AG04449 (cell line): ENCODE measurements around the gene LRRC9.

Experiments
- CTCF ChIA-PET: fragments of 350-600 bp; formaldehyde crosslinking; extraction: SDS; loops from one replicate; lab custom pipeline; 2021; ENCODE audit warnings: antibody characterized with exemption; lab: Yijun Ruan, JAX
- POLR2A ChIA-PET: fragments of 400-600, 350-600 bp; formaldehyde crosslinking; extraction: SDS; loops from one replicate; lab custom pipeline; 2020; ENCODE audit warnings: antibody characterized with exemption, inconsistent platforms; lab: Yijun Ruan, JAX
- DNase-seq: peaks from one replicate; pipeline ENCODE4 v3.0.0-alpha.2; 2010; ENCODE audit warnings: low read depth, low spot score
- H3K4me3 ChIP-seq: 2 replicates; pipeline ENCODE4 v1.5.1; 2011; ENCODE audit warnings: low read depth, mild to moderate bottlenecking, control low read depth, low read length
- TF ChIP-seq, protein P1 (sequence below): IDR thresholded peaks from one replicate; pipeline ENCODE4 v1.5.1; 2011; ENCODE audit warnings: mild to moderate bottlenecking, moderate library complexity, low read length, control low read depth, inconsistent platforms; ENCODE audit not compliant: insufficient read depth; ENCODE audit errors: missing control alignments

LRRC9 gene

DNA sequence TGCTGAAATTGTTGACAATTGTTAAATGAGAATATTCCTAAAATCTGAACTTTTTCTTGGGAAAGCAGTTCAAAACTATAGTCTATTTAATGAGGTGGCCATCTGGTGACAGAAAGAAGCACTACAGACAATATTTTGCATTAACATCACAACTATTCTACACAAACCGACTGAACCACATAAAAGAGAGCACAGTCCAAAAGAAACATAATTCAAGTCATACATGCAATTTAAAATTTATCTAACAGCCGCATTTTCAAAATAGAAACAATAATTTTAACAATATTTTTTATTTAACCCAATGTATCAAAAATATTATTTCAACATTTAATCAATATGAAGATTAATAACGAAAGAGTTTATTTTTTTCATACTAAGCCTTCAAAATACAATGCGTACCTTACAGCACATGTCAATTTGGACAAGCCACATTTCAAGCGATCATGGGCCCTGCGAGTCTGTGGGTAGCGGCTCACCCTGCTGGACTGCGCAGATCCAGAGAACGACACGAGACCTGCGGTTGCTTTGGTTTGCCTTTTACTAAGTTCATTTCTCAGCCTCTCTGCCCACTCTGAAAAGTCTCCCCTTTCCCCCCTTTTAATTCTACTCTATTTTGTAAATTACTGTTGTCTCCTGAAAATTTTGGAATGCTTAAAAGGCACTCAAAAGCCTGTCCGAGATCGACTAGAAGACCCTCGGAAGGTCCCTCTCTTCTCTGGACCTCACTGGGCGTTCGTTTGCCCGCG lies 947 bp upstream of the LRRC9 start:
- peak overlapping the region; percentile 16 for H3K4me3 ChIP-seq
- TF ChIP-seq, protein P1, sequence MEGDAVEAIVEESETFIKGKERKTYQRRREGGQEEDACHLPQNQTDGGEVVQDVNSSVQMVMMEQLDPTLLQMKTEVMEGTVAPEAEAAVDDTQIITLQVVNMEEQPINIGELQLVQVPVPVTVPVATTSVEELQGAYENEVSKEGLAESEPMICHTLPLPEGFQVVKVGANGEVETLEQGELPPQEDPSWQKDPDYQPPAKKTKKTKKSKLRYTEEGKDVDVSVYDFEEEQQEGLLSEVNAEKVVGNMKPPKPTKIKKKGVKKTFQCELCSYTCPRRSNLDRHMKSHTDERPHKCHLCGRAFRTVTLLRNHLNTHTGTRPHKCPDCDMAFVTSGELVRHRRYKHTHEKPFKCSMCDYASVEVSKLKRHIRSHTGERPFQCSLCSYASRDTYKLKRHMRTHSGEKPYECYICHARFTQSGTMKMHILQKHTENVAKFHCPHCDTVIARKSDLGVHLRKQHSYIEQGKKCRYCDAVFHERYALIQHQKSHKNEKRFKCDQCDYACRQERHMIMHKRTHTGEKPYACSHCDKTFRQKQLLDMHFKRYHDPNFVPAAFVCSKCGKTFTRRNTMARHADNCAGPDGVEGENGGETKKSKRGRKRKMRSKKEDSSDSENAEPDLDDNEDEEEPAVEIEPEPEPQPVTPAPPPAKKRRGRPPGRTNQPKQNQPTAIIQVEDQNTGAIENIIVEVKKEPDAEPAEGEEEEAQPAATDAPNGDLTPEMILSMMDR: peak; percentile 36
- POLR2A ChIA-PET: no interaction called here
- no peak for DNase-seq
- CTCF ChIA-PET: interaction anchor here (0.8 to 1.9 kb wide), 7 partner anchors 24 to 411 kb away, joined by 3 to 11 read pairs (median 4); no protein-coding TSS in a partner anchor

DNA sequence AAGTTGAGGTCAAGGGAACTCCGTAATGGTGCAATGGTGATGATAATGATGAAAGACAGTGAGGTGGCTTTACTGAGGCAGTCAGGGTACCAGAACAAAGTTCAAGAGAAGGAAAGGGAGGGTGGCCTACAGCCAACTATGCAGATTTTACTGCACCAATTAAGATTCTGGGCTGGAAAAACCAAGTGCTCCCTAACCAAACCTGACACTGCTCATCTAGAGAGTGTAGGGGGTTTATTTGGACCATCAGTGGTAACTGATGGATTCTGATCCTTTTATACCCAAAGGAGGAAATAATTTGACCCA lies 387 bp downstream of the LRRC9 start:
- TF ChIP-seq, protein P1: no peak
- no peak for DNase-seq
- ChIA-PET CTCF (no interaction called here), POLR2A (no interaction called here)
- no peak overlapping the region for H3K4me3 ChIP-seq

DNA sequence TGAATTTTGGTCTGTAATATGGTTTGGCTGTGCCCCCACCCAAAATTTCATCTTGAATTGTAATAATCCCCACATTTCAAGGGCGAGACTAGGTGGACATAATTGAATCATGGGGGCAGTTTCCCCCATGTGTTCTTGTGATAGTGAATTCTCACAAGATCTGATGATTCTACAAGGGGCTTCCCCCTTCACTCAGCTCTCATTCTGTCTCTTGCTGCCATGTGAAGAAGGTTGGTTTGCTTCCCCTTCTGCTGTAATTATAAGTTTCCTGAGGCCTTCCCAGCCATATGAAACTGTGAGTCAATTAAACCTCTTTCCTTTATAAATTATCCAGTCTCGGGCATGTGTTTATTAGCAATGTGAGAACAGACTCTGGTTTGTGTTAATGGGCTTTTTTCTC lies 5.9 kb downstream of the LRRC9 start:
- DNase-seq: no peak
- TF ChIP-seq, protein P1: no peak
- ChIA-PET CTCF (interaction anchor here (1.2 kb wide), 1 partner anchor 39 kb away, joined by 3 read pairs; no protein-coding TSS in a partner anchor), POLR2A (no interaction called here)
- H3K4me3 ChIP-seq: no peak overlapping the region

DNA sequence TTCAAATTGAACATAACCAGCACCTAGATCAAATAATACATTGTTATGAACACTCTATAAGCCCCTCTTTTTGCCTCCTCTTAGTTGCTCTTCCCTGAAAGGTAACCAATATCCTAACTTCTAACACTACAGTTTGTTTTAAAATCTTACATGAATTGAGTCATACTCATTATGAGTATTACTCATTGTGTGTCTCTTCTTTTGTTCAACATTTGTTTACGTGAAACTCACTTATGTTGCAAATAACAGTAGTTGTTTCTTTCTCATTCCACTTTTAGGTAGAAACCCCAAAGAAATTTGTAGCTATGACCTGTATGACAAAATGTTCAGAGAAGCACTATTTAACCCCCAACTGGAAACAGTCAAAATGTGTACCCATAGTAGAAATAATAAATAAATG lies 6.6 kb downstream of the LRRC9 start:
- no peak for DNase-seq
- TF ChIP-seq, protein P1: no peak
- H3K4me3 ChIP-seq: no peak overlapping the region
- ChIA-PET POLR2A (no interaction called here), CTCF (no interaction called here)

DNA sequence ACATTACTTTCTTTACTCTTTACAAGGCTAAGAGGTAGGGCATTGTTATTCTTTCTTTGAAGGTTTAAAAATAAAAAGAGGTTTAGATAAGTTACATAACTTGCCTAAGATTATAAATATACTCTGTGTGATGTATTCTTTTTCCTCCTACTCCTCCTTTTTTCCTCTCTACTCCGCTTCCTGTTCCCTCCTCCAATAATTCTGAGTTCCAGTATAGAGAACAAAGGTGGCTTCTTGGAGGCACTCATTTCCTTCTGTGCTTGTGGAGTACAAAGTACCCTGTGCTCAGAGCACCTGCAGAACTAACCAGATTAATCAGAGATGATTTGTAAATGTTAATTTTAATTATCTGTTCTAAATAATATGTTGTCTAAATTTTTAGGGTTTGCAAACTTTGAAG lies 11.3 kb downstream of the LRRC9 start:
- no peak overlapping the region for H3K4me3 ChIP-seq
- POLR2A ChIA-PET: no interaction called here
- TF ChIP-seq, protein P1: no peak
- DNase-seq: no peak
- CTCF ChIA-PET: no interaction called here

DNA sequence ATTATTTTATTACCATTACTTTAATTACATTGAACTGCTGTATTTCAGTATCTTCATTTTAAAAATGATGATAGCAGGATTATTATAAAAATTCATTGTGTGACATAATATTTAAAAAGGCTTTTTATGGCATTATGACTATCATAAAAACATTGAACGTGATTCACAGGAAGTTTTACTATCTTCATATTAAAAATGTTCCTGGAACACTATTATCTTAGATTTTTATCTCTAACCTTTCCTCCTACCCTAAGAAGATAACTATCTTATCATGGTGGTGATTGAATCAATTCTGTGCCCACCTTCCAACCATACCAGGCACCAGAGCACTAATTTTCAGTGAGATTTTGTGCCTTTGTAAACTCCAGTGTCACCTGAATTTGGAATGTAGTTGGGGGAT lies 16.2 kb downstream of the LRRC9 start:
- no peak overlapping the region for H3K4me3 ChIP-seq
- DNase-seq: no peak
- POLR2A ChIA-PET: no interaction called here
- TF ChIP-seq, protein P1: no peak
- CTCF ChIA-PET: no interaction called here
